H1 (cell line): ENCODE data around the gene ATL3. TPM values are rescaled to one million over a fixed set of nuclear protein-coding genes. Genes with fewer than 3 reads are reported as not detected.

ENCODE experiments used
- CTCF ChIA-PET: fragments of 300-600 bp; sonication (Branson Sonifier 250); formaldehyde crosslinking; loops from one replicate; lab custom pipeline; 2021; ENCODE audit not compliant: partially characterized antibody; lab: Charles Lee
- POLR2A ChIA-PET: fragments of 300-600 bp; sonication (Branson Sonifier 250); formaldehyde crosslinking; loops from one replicate; lab custom pipeline; 2021; ENCODE audit warnings: inconsistent platforms; ENCODE audit not compliant: partially characterized antibody; lab: Charles Lee
- DNase-seq, 2 experiments: peaks; one replicate each; pipeline versions ENCODE4 v3.0.0 to v3.0.0-alpha.2; 2010 to 2022; ENCODE audit warnings: low spot score in 2 of 2, low read depth in 1 of 2, mixed read lengths in 1 of 2
- FAIRE-seq: peaks from 2 replicates; lab custom pipeline; 2011; peaks lifted over from hg19 to GRCh38; lab: Jason Lieb, UNC
- H2AFZ ChIP-seq: 2 replicates; pipeline ENCODE4 v1.8.1; 2012; ENCODE audit warnings: low read length, inconsistent platforms
- H2AK5ac ChIP-seq: 2 replicates; pipeline ENCODE4 v1.6.1; 2013; ENCODE audit warnings: low read depth, low read length
- H2BK120ac ChIP-seq: replicated peaks from 2 replicates; pipeline ENCODE3; 2013; ENCODE audit warnings: low read depth, low read length, inconsistent platforms
- H2BK12ac ChIP-seq: 2 replicates; pipeline ENCODE4 v1.6.1; 2013; ENCODE audit warnings: low read depth, low read length
- H2BK15ac ChIP-seq: 2 replicates; pipeline ENCODE4 v1.6.1; 2013; ENCODE audit warnings: low read length
- H2BK20ac ChIP-seq: 2 replicates; pipeline ENCODE4 v1.6.1; 2013; ENCODE audit warnings: low read length
- H2BK5ac ChIP-seq: 2 replicates; pipeline ENCODE4 v1.6.1; 2013; ENCODE audit warnings: low read depth, low read length
- H3K14ac ChIP-seq: 2 replicates; pipeline ENCODE4 v1.6.1; 2013; ENCODE audit warnings: inconsistent platforms; ENCODE audit not compliant: insufficient read length
- H3K18ac ChIP-seq: 2 replicates; pipeline ENCODE4 v1.6.1; 2013; ENCODE audit warnings: low read length; ENCODE audit errors: extremely low read depth
- H3K23ac ChIP-seq: 2 replicates; pipeline ENCODE4 v1.6.1; 2013; ENCODE audit warnings: inconsistent platforms; ENCODE audit not compliant: insufficient read length
- H3K23me2 ChIP-seq: 2 replicates; pipeline ENCODE4 v1.6.1; 2013; ENCODE audit warnings: low read depth, low read length
- H3K27ac ChIP-seq: 2 replicates; pipeline ENCODE4 v1.6.1; 2011; ENCODE audit warnings: low read depth, low read length, inconsistent platforms
- H3K27me3 ChIP-seq, 4 experiments: replicated peaks in 1 of 4; 1 replicate in 1 of 4; 2 replicates in 3 of 4; pipeline versions ENCODE4 v1.6.1 to v1.8.1; 2011 to 2013; ENCODE audit warnings: low read length in 3 of 4, mild to moderate bottlenecking in 3 of 4, inconsistent platforms in 2 of 4, mixed read lengths in 2 of 4, moderate library complexity in 1 of 4; ENCODE audit not compliant: control insufficient read depth in 3 of 4, insufficient read depth in 3 of 4; ENCODE audit errors: extremely low read depth in 1 of 4
- H3K36me3 ChIP-seq, 4 experiments: 2 replicates each; pipeline versions ENCODE4 v1.6.1 to v1.8.1; 2011 to 2013; ENCODE audit warnings: mild to moderate bottlenecking in 4 of 4, low read length in 3 of 4, moderate library complexity in 2 of 4, control low read depth in 1 of 4, inconsistent platforms in 1 of 4; ENCODE audit not compliant: insufficient read depth in 4 of 4, control insufficient read depth in 2 of 4
- H3K4ac ChIP-seq: replicated peaks from 2 replicates; pipeline ENCODE3; 2013; ENCODE audit warnings: low read length, low read depth, mixed read lengths, inconsistent platforms; ENCODE audit not compliant: insufficient read length
- H3K4me1 ChIP-seq, 4 experiments: replicated peaks in 1 of 4; 1 replicate in 1 of 4; 2 replicates in 3 of 4; pipeline versions ENCODE4 v1.6.1 to v1.8.1; 2011 to 2013; ENCODE audit warnings: low read length in 3 of 4, inconsistent platforms in 2 of 4, mixed read lengths in 1 of 4; ENCODE audit not compliant: insufficient read depth in 4 of 4, control insufficient read depth in 3 of 4
- H3K4me2 ChIP-seq, 2 experiments: 2 replicates each; pipeline versions ENCODE4 v1.6.1 to v1.8.1; 2011 to 2013; ENCODE audit warnings: low read depth in 2 of 2, low read length in 2 of 2, control low read depth in 1 of 2, inconsistent platforms in 1 of 2, mild to moderate bottlenecking in 1 of 2; ENCODE audit not compliant: insufficient read depth in 1 of 2
- H3K4me3 ChIP-seq, 4 experiments: fragments of 200-600, 300-600 bp in 1 of 4; sonication (generic), shearing (Covaris generic), sonication (Bioruptor Twin) in 1 of 4; 2 replicates each; pipeline versions ENCODE4 v1.5.1 to v1.8.1; 2011 to 2016; ENCODE audit warnings: low read length in 4 of 4, low read depth in 3 of 4, control low read depth in 2 of 4, inconsistent platforms in 2 of 4, mild to moderate bottlenecking in 2 of 4, mixed read lengths in 1 of 4, moderate library complexity in 1 of 4; ENCODE audit not compliant: insufficient read depth in 2 of 4; ENCODE audit errors: extremely low read depth in 1 of 4
- H3K56ac ChIP-seq: replicated peaks from 2 replicates; pipeline ENCODE3; 2013; ENCODE audit warnings: low read depth, mild to moderate bottlenecking, mixed read lengths, low read length, inconsistent platforms; ENCODE audit not compliant: insufficient read length
- H3K79me1 ChIP-seq: 2 replicates; pipeline ENCODE4 v1.6.1; 2013; ENCODE audit warnings: low read depth, low read length, control low read depth
- H3K79me2 ChIP-seq, 2 experiments: 2 replicates each; pipeline versions ENCODE4 v1.6.1 to v1.8.1; 2012 to 2013; ENCODE audit warnings: low read length in 2 of 2, mild to moderate bottlenecking in 2 of 2, inconsistent platforms in 1 of 2; ENCODE audit not compliant: insufficient read depth in 2 of 2, control insufficient read depth in 1 of 2
- H3K9ac ChIP-seq, 4 experiments: replicated peaks in 1 of 4; 1 replicate in 1 of 4; 2 replicates in 3 of 4; pipeline versions ENCODE4 v1.6.1 to v1.8.1; 2011 to 2013; ENCODE audit warnings: low read depth in 3 of 4, low read length in 3 of 4, control low read depth in 2 of 4, mild to moderate bottlenecking in 2 of 4, moderate library complexity in 2 of 4, inconsistent platforms in 1 of 4; ENCODE audit errors: extremely low read depth in 1 of 4
- H3K9me3 ChIP-seq, 2 experiments: 2 replicates each; pipeline versions ENCODE4 v1.6.1 to v1.8.1; 2012 to 2013; ENCODE audit warnings: mild to moderate bottlenecking in 2 of 2, moderate library complexity in 2 of 2, control low read depth in 1 of 2, inconsistent platforms in 1 of 2, low read depth in 1 of 2, low read length in 1 of 2, mixed read lengths in 1 of 2; ENCODE audit not compliant: insufficient read depth in 2 of 2
- H4K20me1 ChIP-seq, 2 experiments: replicated peaks in 1 of 2; 2 replicates each; pipeline versions ENCODE3 to v1.8.1; 2011 to 2013; ENCODE audit warnings: inconsistent platforms in 2 of 2, low read length in 2 of 2, mild to moderate bottlenecking in 1 of 2; ENCODE audit not compliant: insufficient read depth in 2 of 2, control insufficient read depth in 1 of 2
- H4K5ac ChIP-seq: 2 replicates; pipeline ENCODE4 v1.6.1; 2013; ENCODE audit warnings: low read length, low read depth, mixed read lengths, inconsistent platforms; ENCODE audit not compliant: insufficient read length
- H4K8ac ChIP-seq: 2 replicates; pipeline ENCODE4 v1.8.0; 2013; ENCODE audit warnings: mild to moderate bottlenecking, moderate library complexity, low read length, inconsistent platforms; ENCODE audit not compliant: insufficient read depth; ENCODE audit errors: extremely low read depth
- H4K91ac ChIP-seq: replicated peaks from 2 replicates; pipeline ENCODE3; 2013; ENCODE audit warnings: low read length, mixed read lengths, inconsistent platforms; ENCODE audit not compliant: insufficient read length
- GTF2F1 ChIP-seq: IDR thresholded peaks from 2 replicates; pipeline ENCODE4 v1.6.1; 2012; ENCODE audit warnings: low read depth, low read length, improper control_type of control experiment, borderline replicate concordance
- NRF1 ChIP-seq: IDR thresholded peaks from 2 replicates; pipeline ENCODE4 v1.6.1; 2011; ENCODE audit warnings: mild to moderate bottlenecking, low read depth, low read length, improper control_type of control experiment
- RBBP5 ChIP-seq: IDR thresholded peaks from 2 replicates; pipeline ENCODE4 v1.7.1; 2012; ENCODE audit warnings: low read depth, mild to moderate bottlenecking, inconsistent platforms, low read length, moderate library complexity, borderline replicate concordance
- SP2 ChIP-seq: IDR thresholded peaks from 2 replicates; pipeline ENCODE4 v1.6.1; 2012; ENCODE audit warnings: mild to moderate bottlenecking, low read length, inconsistent platforms
- WGBS, 2 experiments: shearing (Covaris generic) in 1 of 2; methylation state at CpG; one replicate each; pipeline versions ENCODE4 v1.1.6 to v1.1.7; 2013 to 2015; ENCODE audit warnings: low lambda C conversion rate in 2 of 2, mixed read lengths in 2 of 2, inconsistent platforms in 1 of 2, low coverage in 1 of 2, missing lambda C conversion rate in 1 of 2; ENCODE audit not compliant: insufficient replicate concordance in 2 of 2, insufficient coverage in 1 of 2, insufficient read length in 1 of 2; ENCODE audit errors: extremely low coverage in 1 of 2, missing lambda C conversion rate in 1 of 2; 5-methylcytosine and 5-hydroxymethylcytosine counted together
- long read RNA-seq, 2 experiments: library from RNA in 1 of 2; library from capped mRNA in 1 of 2; stranded (forward); transcript quantifications; one replicate each; pipeline ENCODE4 v2.0.0, GENCODE V29; 2021; ENCODE audit warnings: inconsistent platforms in 1 of 2
- polyA minus RNA-seq, 3 experiments: library from RNA; depleted of rRNA, polyadenylated mRNA; stranded (reverse); fragments of >200 nt; gene quantifications; 1 replicate in 2 of 3; 2 replicates in 1 of 3; pipeline ENCODE4 v1.2.3, GENCODE V29; 2011
- polyA plus RNA-seq, 7 experiments: library from polyadenylated mRNA; depleted of rRNA in 3 of 7; stranded (reverse) in 5 of 7; unstranded in 2 of 7; fragments of >200 nt in 5 of 7; fragments of 200-250 nt in 2 of 7; gene quantifications; 1 replicate in 5 of 7; 2 replicates in 1 of 7; 4 replicates in 1 of 7; pipeline versions ENCODE4 v1.2.1 to v1.2.3, GENCODE V29; 2011 to 2013; ENCODE audit warnings: missing spikeins in 2 of 7, mixed read lengths in 2 of 7
- total RNA-seq: library from RNA; stranded (reverse); fragmentation: NEBNext Ultra II Directional; extraction: Animal tissue kit (Norgen Biotek cat#: 25700); gene quantifications from 2 replicates; pipeline ENCODE4 v1.2.1, GENCODE V29; 2021

ATL3 gene, protein sequence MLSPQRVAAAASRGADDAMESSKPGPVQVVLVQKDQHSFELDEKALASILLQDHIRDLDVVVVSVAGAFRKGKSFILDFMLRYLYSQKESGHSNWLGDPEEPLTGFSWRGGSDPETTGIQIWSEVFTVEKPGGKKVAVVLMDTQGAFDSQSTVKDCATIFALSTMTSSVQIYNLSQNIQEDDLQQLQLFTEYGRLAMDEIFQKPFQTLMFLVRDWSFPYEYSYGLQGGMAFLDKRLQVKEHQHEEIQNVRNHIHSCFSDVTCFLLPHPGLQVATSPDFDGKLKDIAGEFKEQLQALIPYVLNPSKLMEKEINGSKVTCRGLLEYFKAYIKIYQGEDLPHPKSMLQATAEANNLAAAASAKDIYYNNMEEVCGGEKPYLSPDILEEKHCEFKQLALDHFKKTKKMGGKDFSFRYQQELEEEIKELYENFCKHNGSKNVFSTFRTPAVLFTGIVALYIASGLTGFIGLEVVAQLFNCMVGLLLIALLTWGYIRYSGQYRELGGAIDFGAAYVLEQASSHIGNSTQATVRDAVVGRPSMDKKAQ
- total RNA-seq (22.2 and 24.5 TPM in 2 replicates), polyA plus RNA-seq (2011; rRNA removed) (6.1 and 7.8 TPM in 2 replicates), polyA minus RNA-seq (2011; rRNA and poly(A)+ RNA removed) (16.2 and 20.4 TPM in 2 replicates)
- 6.6 TPM for polyA plus RNA-seq (2011; cell fraction: cytosol; rRNA removed)
- polyA plus RNA-seq (2011; cell fraction: nucleus; rRNA removed) = 4.3 TPM
- polyA plus RNA-seq (2012, experiment 1 of 2) = 7.5 to 9.7 TPM (median 8.4 TPM) in 4 replicates
- 5.2 TPM for polyA plus RNA-seq (2012, experiment 2 of 2)
- 9.3 TPM for polyA plus RNA-seq (2013, experiment 1 of 2)
- polyA plus RNA-seq (2013, experiment 2 of 2) = 10.2 TPM
- 10.1 TPM for polyA minus RNA-seq (2011; cell fraction: cytosol; rRNA and poly(A)+ RNA removed)
- polyA minus RNA-seq (2011; cell fraction: nucleus; rRNA and poly(A)+ RNA removed) = 9.7 TPM
- long read RNA-seq, experiment 1, full-length matches to known transcripts = 6 of 22 reads
- long read RNA-seq, experiment 1, partial matches to known transcripts = 2 of 22 reads
- long read RNA-seq, experiment 1, other reads (novel, unspliced or antisense) = 14 of 22 reads
- long read RNA-seq, experiment 2, full-length matches to known transcripts = 2 of 4 reads
- long read RNA-seq, experiment 2, partial matches to known transcripts = 1 of 4 reads
- long read RNA-seq, experiment 2, other reads (novel, unspliced or antisense) = 1 of 4 reads

DNA sequence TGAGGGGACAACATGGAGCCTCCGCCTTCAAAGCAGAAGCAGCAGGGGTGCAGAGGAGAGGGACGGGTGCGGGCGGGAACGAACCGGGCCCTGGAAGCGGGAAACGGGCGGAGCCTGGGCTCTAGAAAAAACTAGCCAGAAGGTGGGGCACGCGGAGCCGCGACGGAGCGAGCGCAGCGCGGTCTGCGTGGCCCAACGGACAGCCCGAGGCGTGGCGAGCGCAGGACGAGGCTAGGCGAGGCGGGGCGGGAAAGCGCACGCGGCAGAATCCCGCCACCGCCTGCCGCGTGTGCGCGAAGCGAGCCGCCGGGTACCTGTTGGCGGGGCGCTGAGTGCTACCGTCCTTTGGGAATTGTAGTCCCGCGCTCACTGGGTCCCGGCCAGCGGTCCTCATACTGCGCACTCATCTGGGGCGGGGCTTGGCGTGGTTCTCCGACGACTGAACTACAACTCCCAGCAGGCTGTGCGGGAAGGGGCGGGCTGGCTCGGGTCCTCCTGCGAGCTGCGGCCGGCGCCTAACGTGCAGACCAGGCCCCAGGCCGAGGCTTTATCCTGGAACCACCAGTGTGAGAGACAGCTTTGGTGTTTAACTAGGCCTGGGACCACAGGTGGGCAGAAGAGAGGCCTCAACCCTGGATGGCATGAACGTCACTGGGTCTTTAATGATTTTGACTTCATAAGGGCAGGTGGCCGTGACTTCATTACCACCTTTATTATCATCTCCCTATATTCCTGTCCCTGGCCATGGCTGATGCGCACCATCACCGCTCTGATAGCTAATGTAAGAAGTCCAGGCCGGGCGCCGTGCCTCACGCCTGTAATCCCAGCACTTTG lies at the start of gene ATL3:
ATL3 (minus strand) TSS at position 55 of the 834 bp plus-strand sequence; CDS start at position 14, 41 bp downstream.
- Histone ChIP-seq H2BK12ac (peak within 1 kb of the TSS; percentile 65; the same call in 1 of the 2 replicates), H2BK120ac (no peak within 1 kb of the TSS), H3K14ac (no peak within 1 kb of the TSS), H3K56ac (peak within 1 kb of the TSS; percentile 9), H3K4me2 (peak within 1 kb of the TSS; percentile 65 to 69), H4K8ac (peak within 1 kb of the TSS; percentile 91; the same call in 1 of the 2 replicates), H3K36me3 (no peaks in the 10 kb centered on the region), H2AK5ac (no peak within 1 kb of the TSS), H2BK20ac (no peak within 1 kb of the TSS), H3K79me1 (peaks cover 3% of the 10 kb centered on the region; the same call in 1 of the 2 replicates), H3K23ac (no peak within 1 kb of the TSS), H4K91ac (peak within 1 kb of the TSS; percentile 92), H3K4me3 (peak within 1 kb of the TSS; percentile 45 to 73 (median 62)), H3K27me3 (peaks cover 0 to 5% (median 0%) of the 10 kb centered on the region in 4 experiments; a peak in 2 of 7 replicates), H3K4ac (no peak within 1 kb of the TSS), H4K20me1 (no peaks in the 10 kb centered on the region), H4K5ac (peak within 1 kb of the TSS; percentile 76), H2BK5ac (0 out of 2 replicates have a peak within 1 kb of the TSS, but pooled peaks have one; percentile 30), H2BK15ac (0 out of 2 replicates have a peak within 1 kb of the TSS, but pooled peaks have one; percentile 61), H3K4me1 (peaks cover 0 to 8% (median 2%) of the 10 kb centered on the region in 4 experiments; a peak in 2 of 7 replicates), H3K23me2 (no peaks in the 10 kb centered on the region; the same call in 1 of the 2 replicates), H2AFZ (peak within 1 kb of the TSS; percentile 42; the same call in 1 of the 2 replicates), H3K18ac (peak within 1 kb of the TSS; percentile 86), H3K9me3 (peaks cover 0 to 4% of the 10 kb centered on the region in 2 experiments; a peak in 1 of 4 replicates), H3K27ac (peak within 1 kb of the TSS; percentile 64; the same call in 1 of the 2 replicates), H3K9ac (peak within 1 kb of the TSS in 3 of 4 experiments; percentile 50 to 78 (median 72); a peak in 5 of 7 replicates), H3K79me2 (peaks cover 0 to 38% of the 10 kb centered on the region in 2 experiments; a peak in 3 of 4 replicates)
- WGBS, 2 experiments = 17% methylated on average over 48 of the region's 69 CpGs; no CpG with 5 or more reads in 1 of the 2 experiments
- DNase-seq (peak; percentile 96 to 98), FAIRE-seq (no peak)
- CTCF ChIA-PET = interaction anchor here (0.8 to 2.0 kb wide), 10 partner anchors 7 to 297 kb away, joined by 3 to 6 read pairs (median 4); partner anchors contain the start of gene RTN3
- POLR2A ChIA-PET = interaction anchor here (0.8 to 6.0 kb wide), 9 partner anchors 10 to 141 kb away, joined by 3 to 58 read pairs (median 4); partner anchors contain the start of gene RTN3
- 0 out of 2 replicates have a peak, but pooled peaks have one; percentile 3 for TF ChIP-seq NRF1
- TF ChIP-seq RBBP5 = 0 out of 2 replicates have a peak, but pooled peaks have one; percentile 59
- TF ChIP-seq SP2 = no peak
- 0 out of 2 replicates have a peak, but pooled peaks have one; percentile 56 for TF ChIP-seq GTF2F1
